Medulla oblongata (tissue), 1 donor: ENCODE measurements around the gene LRMDA.
"Not testable (repeated sequence)": the region's sequence is repeated elsewhere in the genome, so short reads cannot be mapped to it uniquely, and the experiment has no call there.

Source experiments
- DNase-seq: peaks from one replicate; pipeline ENCODE4 v3.0.0-alpha.2; 2015; ENCODE audit errors: extremely low spot score

Gene LRMDA

DNA sequence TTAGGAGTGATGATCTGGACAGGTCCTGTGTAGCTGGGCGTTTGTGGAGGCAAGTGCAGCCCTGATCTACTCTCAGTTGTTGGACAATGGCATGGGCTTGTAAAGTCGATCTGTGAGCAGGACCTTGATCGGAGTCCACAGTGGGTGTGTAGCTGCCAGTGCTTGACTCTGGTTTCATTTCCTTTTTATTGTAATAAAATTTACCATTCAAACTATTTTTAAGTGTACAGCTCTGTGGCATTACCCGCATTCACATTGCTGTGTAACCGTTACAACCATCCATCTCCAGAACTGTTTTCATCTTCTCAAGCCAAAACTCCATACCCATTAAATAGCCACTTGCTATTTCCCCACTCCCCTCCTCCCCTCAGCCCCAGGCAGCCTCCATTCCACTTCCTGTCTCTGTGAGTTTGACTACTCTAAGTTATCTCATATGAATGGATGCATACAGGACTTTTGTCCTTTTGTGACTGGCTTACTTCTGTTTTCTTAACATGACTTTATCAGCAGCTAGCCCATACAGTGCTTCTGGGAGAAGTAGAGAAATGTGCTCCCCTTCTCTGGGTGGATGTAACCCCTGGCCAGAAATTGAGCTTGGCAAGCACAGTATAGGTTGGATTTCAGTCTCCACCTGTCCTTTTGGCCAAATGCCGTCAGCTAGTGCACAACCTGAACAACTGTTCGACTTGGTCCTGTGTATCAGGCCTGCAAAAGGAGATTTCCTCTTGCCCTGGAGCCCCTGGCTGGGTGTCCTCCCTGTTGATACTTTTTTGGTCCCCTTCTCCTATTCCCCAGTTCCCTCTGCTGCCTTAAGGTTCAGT, 180.0 kb downstream of the LRMDA start:
- peak; percentile 41 for DNase-seq

GRCh38 chr10:75611993-75612372, 180.6 kb downstream of the LRMDA start:
- no peak for DNase-seq

GRCh38 chr10:75612904-75613684, 181.7 kb downstream of the LRMDA start:
- DNase-seq, result peak; percentile 81

DNA sequence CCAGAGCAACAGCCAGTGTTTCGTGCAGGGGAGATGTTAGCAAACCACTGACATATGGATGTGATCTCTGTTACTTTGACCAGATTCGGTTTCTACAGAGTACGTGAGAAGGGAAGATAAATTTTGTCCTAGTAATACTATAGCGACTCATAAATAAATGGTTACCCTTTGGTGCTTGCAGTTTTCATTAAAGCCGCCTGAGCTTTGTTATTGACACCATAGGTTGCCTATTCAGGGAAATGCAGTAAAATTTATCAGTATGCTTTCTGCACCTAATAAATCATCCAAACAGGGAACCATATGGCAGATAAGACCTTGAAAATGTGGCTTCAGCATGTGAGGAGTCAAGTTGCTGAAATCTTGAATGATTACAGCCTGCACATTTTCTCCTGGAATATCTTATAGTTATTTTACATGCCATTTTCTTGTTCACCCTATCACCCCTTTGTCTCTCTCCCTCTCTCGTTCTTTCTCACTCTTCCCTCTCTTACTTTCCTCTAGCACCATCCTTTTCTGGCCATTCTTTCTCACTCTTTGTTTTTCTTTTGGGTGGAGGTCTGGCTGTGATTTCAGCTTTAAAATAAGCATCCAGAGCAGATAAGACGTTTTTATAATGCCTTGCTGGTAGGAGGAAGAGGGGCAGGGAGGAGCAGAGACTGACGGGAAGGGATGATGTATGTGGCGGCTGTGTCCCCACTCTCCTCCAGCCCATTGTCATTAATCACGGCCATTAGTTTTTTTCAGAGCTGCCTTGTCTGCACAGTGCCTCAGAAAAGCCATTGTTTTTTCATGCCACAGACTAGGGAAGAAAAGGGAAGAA, 182.5 kb downstream of the LRMDA start:
- DNase-seq, result peak; percentile 57

- no peak for DNase-seq
Measured at GRCh38 chr10:75616076-75616475, 184.7 kb downstream of the LRMDA start.

GRCh38 chr10:75616874-75617478, 185.6 kb downstream of the LRMDA start:
- no peak for DNase-seq

- no peak for DNase-seq
Measured at GRCh38 chr10:75617485-75618155, 186.2 kb downstream of the LRMDA start.

- no peak for DNase-seq
Measured at GRCh38 chr10:75619635-75620034, 188.2 kb downstream of the LRMDA start.

DNA sequence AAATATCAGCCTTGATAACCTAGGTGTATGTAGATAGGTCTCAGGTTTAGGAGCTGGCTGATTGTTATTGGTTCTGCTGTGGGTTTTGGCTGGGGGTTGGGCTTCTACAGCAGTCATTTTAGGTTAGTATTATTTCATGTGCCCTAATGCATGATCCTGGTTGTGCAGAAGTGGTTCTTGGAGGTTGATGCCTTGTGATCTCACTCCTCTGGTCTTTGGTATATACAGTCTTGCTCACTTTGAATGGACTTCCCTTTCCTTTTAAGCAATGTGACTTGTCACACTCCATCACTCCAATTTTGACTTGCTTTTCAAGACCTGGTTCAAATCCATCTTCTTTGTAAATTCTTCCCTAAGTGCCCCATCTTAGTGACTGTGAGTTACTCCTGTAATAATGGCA, 188.9 kb downstream of the LRMDA start:
- DNase-seq, result peak; percentile 24

DNA sequence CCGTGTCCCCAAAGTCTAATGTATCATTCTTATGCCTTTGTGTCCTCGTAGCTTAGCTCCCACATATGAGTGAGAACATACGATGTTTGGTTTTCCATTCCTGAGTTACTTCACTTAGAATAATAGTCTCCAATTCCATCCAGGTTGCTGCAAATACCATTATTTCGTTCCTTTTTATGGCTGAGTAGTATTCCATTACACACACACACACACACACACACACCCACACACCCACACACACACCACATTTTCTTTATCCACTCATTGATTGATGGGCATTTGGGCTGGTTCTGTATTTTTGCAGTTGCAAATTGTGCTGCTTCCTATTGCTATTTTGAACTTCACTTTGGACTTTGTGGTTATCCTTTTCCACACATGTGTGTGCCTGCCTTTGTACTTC, 189.6 kb downstream of the LRMDA start:
- not testable (repeated sequence) for DNase-seq

DNA sequence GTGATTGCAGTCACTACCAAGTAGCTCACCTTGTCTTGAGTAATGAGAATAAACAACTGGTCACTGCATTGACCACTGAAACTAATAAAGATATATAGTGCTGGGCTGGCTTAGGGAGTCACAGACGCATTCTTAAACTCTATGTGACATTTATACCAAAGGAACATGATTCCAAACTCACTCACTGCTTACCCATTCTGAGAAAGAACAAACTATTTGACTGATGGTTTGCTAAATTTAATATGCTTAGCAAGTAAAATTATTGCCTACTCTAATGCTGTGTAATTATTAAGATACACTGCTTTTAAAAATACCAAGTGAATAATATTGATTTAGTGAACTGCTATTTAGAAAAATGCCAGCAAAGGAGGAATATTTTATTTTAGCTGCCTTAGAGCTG, 191.1 kb downstream of the LRMDA start:
- DNase-seq, result no peak

DNA sequence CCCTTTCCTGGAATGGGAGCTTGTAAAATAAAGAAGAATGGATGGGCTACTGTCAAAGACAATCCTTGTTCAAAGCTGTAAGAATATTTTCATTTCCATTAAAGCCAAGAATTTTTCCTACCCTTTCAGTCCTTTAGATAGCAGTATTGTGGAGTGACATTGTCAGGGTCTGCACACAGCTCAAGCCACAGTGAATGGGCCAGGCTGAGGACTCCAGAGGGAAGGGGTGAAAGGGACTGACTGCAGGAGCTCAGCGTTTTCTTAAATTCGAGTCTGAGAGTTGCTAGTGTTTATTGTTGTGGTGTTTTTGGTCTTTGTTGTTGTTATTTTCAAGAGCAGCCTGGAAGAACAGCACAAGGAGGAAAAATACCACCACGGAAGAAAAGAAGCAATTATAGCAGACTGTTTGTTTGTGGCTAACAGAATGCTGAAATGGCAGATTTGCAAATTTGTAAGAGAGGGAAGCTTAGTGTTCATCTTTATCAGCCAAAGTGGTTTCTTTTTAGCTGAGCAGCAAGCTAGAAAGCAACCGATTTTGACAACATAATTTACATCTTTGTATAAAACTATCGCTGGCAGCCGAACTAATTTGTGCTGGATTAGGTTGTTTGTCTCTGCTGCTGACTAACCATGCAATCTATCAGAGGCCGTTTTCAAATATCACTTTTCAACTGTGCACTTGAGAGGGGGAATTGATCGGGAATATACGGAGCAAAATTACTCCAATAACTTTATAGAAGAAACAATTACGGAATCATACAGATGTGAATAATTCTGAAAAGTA, 192.1 kb downstream of the LRMDA start:
- peak; percentile 41 for DNase-seq

GRCh38 chr10:75624638-75625037, 193.2 kb downstream of the LRMDA start:
- DNase-seq, result no peak

GRCh38 chr10:75630746-75631145, 199.3 kb downstream of the LRMDA start:
- no peak for DNase-seq

- DNase-seq, result no peak
Measured at GRCh38 chr10:75632805-75633462, 201.5 kb downstream of the LRMDA start.

GRCh38 chr10:75633568-75633967, 202.1 kb downstream of the LRMDA start:
- DNase-seq, result no peak

- DNase-seq, result no peak
Measured at GRCh38 chr10:75634947-75635346, 203.5 kb downstream of the LRMDA start.

- no peak for DNase-seq
Measured at GRCh38 chr10:75638752-75639151, 207.3 kb downstream of the LRMDA start.

GRCh38 chr10:75639736-75640135, 208.3 kb downstream of the LRMDA start:
- DNase-seq, result no peak

DNA sequence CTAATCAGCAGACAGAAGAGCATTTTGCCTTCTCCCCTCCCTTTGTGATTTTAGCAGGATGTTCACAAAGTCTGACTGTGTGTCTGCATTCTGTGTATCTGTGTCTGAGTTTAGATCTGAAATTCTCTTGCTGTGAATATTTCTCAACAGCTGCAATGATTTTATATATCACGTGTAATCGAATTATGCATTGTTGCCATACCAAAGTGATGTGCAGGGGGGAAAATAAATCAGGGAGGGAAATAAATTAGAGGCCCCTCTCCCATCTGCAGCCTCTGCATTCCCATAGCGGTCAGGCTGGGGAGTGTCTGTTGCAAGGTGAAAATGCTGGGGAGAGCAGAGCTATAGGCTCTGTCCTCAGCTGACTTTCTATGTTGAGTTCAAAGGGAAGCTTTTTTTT, 209.0 kb downstream of the LRMDA start:
- no peak for DNase-seq
